Breast epithelium (tissue), 3 donors: ENCODE data around the gene CELF3.

Experiments used
- CTCF ChIP-seq, 3 donors: fragments of 450-650 bp; IDR thresholded peaks; one replicate each; pipeline ENCODE4 v1.5.1; 2016 to 2017; ENCODE audit warnings: antibody characterized with exemption in 3 of 3, mild to moderate bottlenecking in 3 of 3, moderate library complexity in 3 of 3
- POLR2A ChIP-seq: fragments of 450-650 bp; IDR thresholded peaks from one replicate; pipeline ENCODE4 v1.6.1; 2016; ENCODE audit warnings: antibody characterized with exemption, mild to moderate bottlenecking, moderate library complexity
- POLR2AphosphoS5 ChIP-seq, 3 donors: sonication (generic); formaldehyde crosslinking; IDR thresholded peaks; one replicate each; pipeline ENCODE4 v1.6.1; 2017; ENCODE audit warnings: antibody characterized with exemption in 3 of 3

- no peak for TF ChIP-seq CTCF (IDR thresholded peaks at IDR 0.05)
- TF ChIP-seq POLR2A, result no peak
- no peak for TF ChIP-seq POLR2AphosphoS5 (IDR thresholded peaks at IDR 0.05)
These were observed 61.2 kb downstream of the CELF3 start for GRCh38 chr1:151655371-151655770.
